CD8-positive, alpha-beta memory T cell (primary cell): ENCODE results near the gene DUSP1. TPM values are rescaled to one million over a fixed set of nuclear protein-coding genes. Genes with fewer than 3 reads are reported as not detected.

Experiments
- CTCF ChIA-PET: fragments of 350-600 bp; sonication (Branson Sonifier 250); formaldehyde crosslinking; loops from one replicate; lab custom pipeline; 2021; ENCODE audit warnings: antibody characterized with exemption; lab: Charles Lee
- POLR2A ChIA-PET: fragments of 350-600 bp; sonication (Branson Sonifier 250); formaldehyde crosslinking; loops from one replicate; lab custom pipeline; 2021; ENCODE audit warnings: antibody characterized with exemption; lab: Charles Lee
- DNase-seq, 5 donors: peaks; one replicate each; pipeline versions ENCODE4 v3.0.0 to v3.0.0-alpha.2; 2020 to 2022; ENCODE audit warnings: mixed read lengths in 1 of 5
- H3K27ac ChIP-seq: one replicate; pipeline ENCODE4 v1.7.0; 2013; ENCODE audit warnings: low read depth, mild to moderate bottlenecking, low read length, moderate library complexity
- H3K27me3 ChIP-seq: 2 replicates; pipeline ENCODE4 v1.7.0; 2013; ENCODE audit warnings: low read length, mild to moderate bottlenecking; ENCODE audit not compliant: insufficient read depth, poor library complexity, severe bottlenecking
- H3K36me3 ChIP-seq: 2 replicates; pipeline ENCODE4 v1.7.0; 2013; ENCODE audit warnings: mild to moderate bottlenecking, low read length, moderate library complexity; ENCODE audit not compliant: insufficient read depth
- H3K4me1 ChIP-seq: 2 replicates; pipeline ENCODE4 v1.7.0; 2013; ENCODE audit warnings: mild to moderate bottlenecking, low read length, moderate library complexity; ENCODE audit not compliant: insufficient read depth
- H3K4me3 ChIP-seq: 2 replicates; pipeline ENCODE4 v1.7.0; 2013; ENCODE audit warnings: mild to moderate bottlenecking, low read length
- H3K9me3 ChIP-seq: 2 replicates; pipeline ENCODE4 v1.7.0; 2013; ENCODE audit warnings: mild to moderate bottlenecking, low read length
- H3K27ac Mint-ChIP-seq, 8 donors: one replicate each; pipeline ENCODE4 v1.8.0; 2020 to 2021; ENCODE audit warnings: mixed read lengths in 8 of 8, mild to moderate bottlenecking in 6 of 8, inconsistent platforms in 3 of 8, moderate library complexity in 3 of 8
- H3K27me3 Mint-ChIP-seq, 2 donors: one replicate each; pipeline ENCODE4 v1.8.0; 2020 to 2021; ENCODE audit warnings: mixed read lengths in 2 of 2, mild to moderate bottlenecking in 1 of 2, moderate library complexity in 1 of 2
- H3K36me3 Mint-ChIP-seq, 3 donors: one replicate each; pipeline ENCODE4 v1.8.0; 2020 to 2021; ENCODE audit warnings: mixed read lengths in 3 of 3, inconsistent platforms in 1 of 3, mild to moderate bottlenecking in 1 of 3
- H3K4me1 Mint-ChIP-seq, 3 donors: one replicate each; pipeline ENCODE4 v1.8.0; 2020 to 2021; ENCODE audit warnings: mixed read lengths in 3 of 3, inconsistent platforms in 1 of 3, mild to moderate bottlenecking in 1 of 3
- H3K4me3 Mint-ChIP-seq, 7 donors: one replicate each; pipeline ENCODE4 v1.8.0; 2020 to 2021; ENCODE audit warnings: mixed read lengths in 7 of 7, mild to moderate bottlenecking in 6 of 7, moderate library complexity in 4 of 7, inconsistent platforms in 2 of 7
- H3K9me3 Mint-ChIP-seq, 5 donors: one replicate each; pipeline ENCODE4 v1.8.0; 2020 to 2022; ENCODE audit warnings: mixed read lengths in 5 of 5, mild to moderate bottlenecking in 3 of 5, moderate library complexity in 2 of 5, inconsistent platforms in 1 of 5
- polyA plus RNA-seq: library from polyadenylated mRNA; unstranded; fragments of 300-500 nt; fragmentation: Illumina TruSeq; gene quantifications from one replicate; pipeline ENCODE4 v1.2.3, GENCODE V29; 2021
- total RNA-seq, 2 experiments: library from RNA; stranded (reverse); gene quantifications; one replicate each; pipeline ENCODE4 v1.2.3, GENCODE V29; 2021

DUSP1 gene
- total and polyA plus RNA-seq, 3 experiments from 2014 or later = 9.4 to 1,007 (median 10.9) TPM

DNA sequence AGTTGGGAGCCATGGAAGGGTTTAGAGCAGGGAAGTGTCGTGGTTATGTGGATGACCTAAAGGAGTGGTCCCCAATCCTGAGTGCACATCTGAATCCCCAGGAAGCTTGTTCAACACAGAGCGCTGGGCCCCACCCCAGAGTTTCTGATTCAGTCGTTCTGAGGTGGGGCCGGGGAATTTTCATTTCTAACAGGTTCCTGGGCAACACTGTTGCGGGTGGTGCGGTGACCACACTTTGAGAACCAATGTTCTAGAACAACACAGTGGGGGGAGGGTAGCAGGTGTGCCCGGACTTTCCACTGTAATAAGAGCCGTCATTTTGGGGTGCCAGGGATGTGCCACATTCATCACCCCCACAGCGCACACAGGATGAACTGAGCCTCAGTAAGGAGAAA lies 39.3 kb downstream of the DUSP1 start:
- no peak for DNase-seq
- no peaks in the 10 kb centered on the region for H3K9me3 Mint-ChIP-seq
- H3K4me3 Mint-ChIP-seq = no peak overlapping the region
- Histone ChIP-seq H3K36me3 (no peaks in the 10 kb centered on the region), H3K4me1 (no peaks in the 10 kb centered on the region), H3K27me3 (no peaks in the 10 kb centered on the region), H3K27ac (no peak overlapping the region), H3K4me3 (no peak overlapping the region), H3K9me3 (no peaks in the 10 kb centered on the region)
- H3K4me1 Mint-ChIP-seq = peaks cover 0 to 5% (median 0%) of the 10 kb centered on the region in 3 donors
- peaks cover 0 to under 1% of the 10 kb centered on the region in 2 donors for H3K27me3 Mint-ChIP-seq
- CTCF ChIA-PET = no interaction called here
- H3K27ac Mint-ChIP-seq = peak overlapping the region in 4 of 8 donors; percentile 39 to 67 (median 52)
- POLR2A ChIA-PET = no interaction called here
- no peaks in the 10 kb centered on the region for H3K36me3 Mint-ChIP-seq

DNA sequence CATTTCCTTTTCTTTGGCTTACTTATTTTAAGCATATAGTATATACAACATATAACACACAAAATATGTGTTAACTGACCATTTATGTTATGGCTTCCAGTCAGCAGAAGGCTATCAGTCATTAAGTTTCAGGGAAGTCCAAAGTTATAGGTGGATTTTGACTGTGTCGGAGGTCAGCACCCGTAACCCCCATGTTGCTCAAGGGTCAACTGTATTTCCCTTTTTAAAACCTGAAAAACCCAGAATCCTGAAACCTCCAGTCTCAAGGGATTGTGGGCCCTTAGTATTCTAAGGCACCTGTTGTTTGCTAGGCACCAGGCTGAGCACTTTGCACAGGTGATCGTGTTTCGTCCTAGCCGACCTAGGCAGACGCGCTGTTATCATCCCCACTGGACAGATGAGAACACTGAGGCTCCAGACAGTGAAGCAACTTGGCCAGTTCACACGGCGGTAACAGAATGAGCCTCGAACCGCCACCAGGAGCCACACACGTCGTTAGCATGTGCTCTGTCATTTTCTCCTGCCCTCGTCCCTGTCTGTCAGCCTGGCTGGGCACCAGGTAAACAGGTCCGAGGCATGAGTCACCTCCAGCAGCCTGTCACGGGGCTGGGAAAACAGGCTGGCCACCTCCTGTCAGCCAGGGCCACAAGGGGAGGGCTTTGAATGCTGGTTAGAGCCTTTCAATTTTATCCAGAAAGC lies 39.9 kb downstream of the DUSP1 start:
- H3K9me3 ChIP-seq = no peaks in the 10 kb centered on the region
- no peak for DNase-seq
- ChIA-PET POLR2A (no interaction called here), CTCF (no interaction called here)
- H3K27me3 ChIP-seq = no peaks in the 10 kb centered on the region
- no peaks in the 10 kb centered on the region for H3K4me1 ChIP-seq
- H3K27me3 Mint-ChIP-seq = peaks cover 0 to 1% of the 10 kb centered on the region in 2 donors
- no peak overlapping the region for H3K4me3 ChIP-seq
- no peak overlapping the region for H3K27ac ChIP-seq
- H3K9me3 Mint-ChIP-seq = no peaks in the 10 kb centered on the region
- peaks cover 0 to 5% (median 0%) of the 10 kb centered on the region in 3 donors for H3K4me1 Mint-ChIP-seq
- no peak overlapping the region for H3K4me3 Mint-ChIP-seq
- peak overlapping the region in 4 of 8 donors; percentile 47 to 67 (median 52) for H3K27ac Mint-ChIP-seq
- H3K36me3 ChIP-seq = no peaks in the 10 kb centered on the region
- H3K36me3 Mint-ChIP-seq = no peaks in the 10 kb centered on the region

GRCh38 chr5:172730222-172730621 lies 40.8 kb downstream of the DUSP1 start:
- Mint-ChIP-seq H3K27ac (peak overlapping the region in 1 of 8 donors; percentile 9), H3K4me1 (peaks cover 0 to 5% (median 0%) of the 10 kb centered on the region in 3 donors), H3K4me3 (no peak overlapping the region), H3K27me3 (peaks cover 0 to 1% of the 10 kb centered on the region in 2 donors), H3K36me3 (no peaks in the 10 kb centered on the region), H3K9me3 (no peaks in the 10 kb centered on the region)
- CTCF ChIA-PET = no interaction called here
- H3K4me1 ChIP-seq = no peaks in the 10 kb centered on the region
- no peaks in the 10 kb centered on the region for H3K27me3 ChIP-seq
- POLR2A ChIA-PET = no interaction called here
- no peaks in the 10 kb centered on the region for H3K36me3 ChIP-seq
- no peak overlapping the region for H3K27ac ChIP-seq
- no peak for DNase-seq
- no peaks in the 10 kb centered on the region for H3K9me3 ChIP-seq
- H3K4me3 ChIP-seq = no peak overlapping the region

DNA sequence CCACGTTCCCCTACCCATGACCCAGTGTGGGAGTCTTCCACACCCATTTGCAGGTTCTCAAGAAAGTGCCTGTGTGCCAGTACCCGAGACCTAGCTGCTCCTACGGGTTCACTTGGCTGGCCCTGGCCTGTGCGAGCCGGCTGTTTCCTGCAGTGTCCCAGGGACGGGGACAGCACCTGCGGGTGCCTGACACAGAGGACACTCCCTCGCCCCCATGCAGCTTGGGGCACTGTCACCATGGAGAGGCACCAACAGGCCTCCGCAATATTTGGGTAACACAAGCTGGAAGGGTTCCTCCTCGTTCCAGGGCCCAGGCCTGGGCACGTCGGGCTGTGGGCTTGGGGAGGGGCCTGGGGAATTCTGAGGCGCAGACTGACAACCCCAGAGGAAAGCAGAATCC lies 41.4 kb downstream of the DUSP1 start:
- Mint-ChIP-seq H3K4me1 (peaks cover 0 to 3% (median 0%) of the 10 kb centered on the region in 3 donors), H3K9me3 (no peaks in the 10 kb centered on the region), H3K27ac (no peak overlapping the region), H3K4me3 (no peak overlapping the region), H3K27me3 (peaks cover 0 to 1% of the 10 kb centered on the region in 2 donors), H3K36me3 (no peaks in the 10 kb centered on the region)
- POLR2A ChIA-PET = interaction anchor here (1.0 kb wide), 1 partner anchor 35 kb away, joined by 3 read pairs; no protein-coding TSS in a partner anchor
- CTCF ChIA-PET = no interaction called here
- no peaks in the 10 kb centered on the region for H3K27me3 ChIP-seq
- no peak overlapping the region for H3K4me3 ChIP-seq
- no peak for DNase-seq
- no peaks in the 10 kb centered on the region for H3K4me1 ChIP-seq
- no peaks in the 10 kb centered on the region for H3K9me3 ChIP-seq
- H3K36me3 ChIP-seq = no peaks in the 10 kb centered on the region
- H3K27ac ChIP-seq = no peak overlapping the region

- CTCF ChIA-PET = interaction anchor here (0.7 to 1.4 kb wide), 2 partner anchors 12 to 44 kb away, joined by 3 read pairs; no protein-coding TSS in a partner anchor
- H3K27ac ChIP-seq = no peak overlapping the region
- no peak overlapping the region for H3K4me3 Mint-ChIP-seq
- peaks cover 0 to 1% of the 10 kb centered on the region in 2 donors for H3K27me3 Mint-ChIP-seq
- peak overlapping the region in 1 of 8 donors; percentile 57 for H3K27ac Mint-ChIP-seq
- no peaks in the 10 kb centered on the region for H3K36me3 ChIP-seq
- no peaks in the 10 kb centered on the region for H3K36me3 Mint-ChIP-seq
- H3K27me3 ChIP-seq = no peaks in the 10 kb centered on the region
- peaks cover 0 to 2% (median 0%) of the 10 kb centered on the region in 3 donors for H3K4me1 Mint-ChIP-seq
- no peaks in the 10 kb centered on the region for H3K9me3 Mint-ChIP-seq
- H3K4me3 ChIP-seq = no peak overlapping the region
- no peaks in the 10 kb centered on the region for H3K4me1 ChIP-seq
- POLR2A ChIA-PET = interaction anchor here (1.0 kb wide), 1 partner anchor 36 kb away, joined by 3 read pairs; no protein-coding TSS in a partner anchor
- no peak for DNase-seq
- H3K9me3 ChIP-seq = no peaks in the 10 kb centered on the region
Observed at GRCh38 chr5:172728481-172729241, 42.3 kb downstream of the DUSP1 start.

DNA sequence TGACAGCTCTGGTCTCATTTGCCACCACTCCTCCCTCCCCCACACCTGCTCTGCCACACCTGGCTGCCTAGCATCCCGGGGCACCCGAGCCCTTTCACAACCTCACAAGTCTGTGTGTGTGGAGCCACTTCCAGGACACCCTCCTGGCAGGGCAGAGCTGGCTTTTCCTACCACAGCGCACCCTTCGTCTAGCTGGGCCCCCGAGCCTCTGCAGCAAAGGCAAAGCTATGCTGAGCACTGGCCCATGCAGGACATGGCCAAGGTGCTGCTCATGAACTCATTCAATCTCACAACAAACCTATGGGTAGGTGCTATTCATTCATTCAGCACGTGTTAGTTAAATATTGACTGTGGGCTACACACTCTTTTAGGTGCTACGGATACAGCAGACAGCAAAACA lies 43.4 kb downstream of the DUSP1 start:
- Mint-ChIP-seq H3K27ac (peak overlapping the region in 1 of 8 donors; percentile 36), H3K27me3 (peaks cover 0 to 1% of the 10 kb centered on the region in 2 donors), H3K4me3 (no peak overlapping the region), H3K4me1 (peaks cover 5 to 7% (median 5%) of the 10 kb centered on the region in 3 donors), H3K36me3 (no peaks in the 10 kb centered on the region), H3K9me3 (no peaks in the 10 kb centered on the region)
- no peak overlapping the region for H3K27ac ChIP-seq
- H3K9me3 ChIP-seq = no peaks in the 10 kb centered on the region
- POLR2A ChIA-PET = no interaction called here
- no peaks in the 10 kb centered on the region for H3K36me3 ChIP-seq
- no peak overlapping the region for H3K4me3 ChIP-seq
- no peaks in the 10 kb centered on the region for H3K27me3 ChIP-seq
- CTCF ChIA-PET = interaction anchor here (1.4 kb wide), 1 partner anchor 11 kb away, joined by 3 read pairs; no protein-coding TSS in a partner anchor
- DNase-seq = no peak
- H3K4me1 ChIP-seq = peaks cover 5% of the 10 kb centered on the region

GRCh38 chr5:172726966-172727365 lies 44.0 kb downstream of the DUSP1 start:
- H3K36me3 Mint-ChIP-seq = no peaks in the 10 kb centered on the region
- DNase-seq = no peak

GRCh38 chr5:172725785-172726184 lies 45.2 kb downstream of the DUSP1 start:
- Mint-ChIP-seq H3K9me3 (no peaks in the 10 kb centered on the region), H3K4me1 (peaks cover 18 to 19% (median 18%) of the 10 kb centered on the region in 3 donors), H3K27ac (no peak overlapping the region), H3K4me3 (no peak overlapping the region), H3K27me3 (peaks cover 0 to 1% of the 10 kb centered on the region in 2 donors), H3K36me3 (no peaks in the 10 kb centered on the region)
- Histone ChIP-seq H3K36me3 (no peaks in the 10 kb centered on the region), H3K27ac (no peak overlapping the region), H3K27me3 (no peaks in the 10 kb centered on the region), H3K9me3 (no peaks in the 10 kb centered on the region), H3K4me1 (peaks cover 17% of the 10 kb centered on the region), H3K4me3 (no peak overlapping the region)
- no peak for DNase-seq
- POLR2A ChIA-PET = no interaction called here
- CTCF ChIA-PET = no interaction called here

More at GRCh38 chr5:172726966-172727365, 44.0 kb downstream of the DUSP1 start:
- Histone ChIP-seq H3K27ac (no peak overlapping the region), H3K36me3 (no peaks in the 10 kb centered on the region), H3K4me1 (peaks cover 10% of the 10 kb centered on the region), H3K4me3 (no peak overlapping the region), H3K9me3 (no peaks in the 10 kb centered on the region), H3K27me3 (no peaks in the 10 kb centered on the region)
- Mint-ChIP-seq H3K9me3 (no peaks in the 10 kb centered on the region), H3K4me3 (no peak overlapping the region), H3K4me1 (peaks cover 10 to 13% (median 11%) of the 10 kb centered on the region in 3 donors), H3K27ac (no peak overlapping the region), H3K27me3 (peaks cover 0 to 1% of the 10 kb centered on the region in 2 donors)
- POLR2A ChIA-PET = no interaction called here
- CTCF ChIA-PET = interaction anchor here (1.0 to 1.2 kb wide), 2 partner anchors 10 to 44 kb away, joined by 3 to 4 read pairs; partner anchors contain the start of gene DUSP1
